GM18520 (cell line): ENCODE measurements around the gene GDF2.

Experiments
- ATAC-seq: cut with Tn5 transposase; IDR thresholded peaks from one replicate; pipeline ENCODE4 v1.9.1; 2021; ENCODE audit not compliant: unreplicated experiment

The GDF2 gene

DNA sequence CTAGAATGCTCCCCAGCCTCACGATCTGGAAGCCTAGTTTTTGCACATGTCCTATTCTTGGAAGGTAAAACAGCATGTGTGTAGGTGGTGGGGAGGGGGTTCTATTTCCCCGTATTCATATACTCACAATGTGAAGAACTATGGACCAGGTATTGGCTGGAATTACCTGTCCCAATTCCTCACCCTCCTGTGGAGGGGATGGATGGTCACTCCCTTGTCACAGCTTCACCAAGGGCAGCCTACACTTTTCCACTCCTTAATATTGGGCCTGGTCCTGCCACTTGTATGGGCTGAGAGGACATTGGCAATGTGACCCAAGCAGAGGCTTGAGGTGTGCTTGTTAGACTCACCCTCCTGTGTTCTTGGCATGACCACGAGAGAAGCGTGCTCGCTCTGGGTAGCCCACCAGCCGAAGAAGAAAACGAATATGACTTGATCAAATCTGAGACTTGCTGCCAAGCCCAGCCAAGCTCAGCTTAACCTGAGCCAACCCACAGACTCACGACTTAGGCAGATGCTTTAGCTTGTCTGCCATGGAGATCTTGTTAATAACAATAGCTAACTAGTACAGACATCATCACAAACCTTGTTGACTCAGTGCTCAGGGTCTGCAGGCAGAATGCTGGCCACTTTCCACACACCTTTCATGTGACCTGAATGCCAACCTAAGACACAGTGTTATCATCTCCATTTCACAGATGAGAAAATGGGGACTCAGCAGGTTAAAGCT, 44.6 kb downstream of the GDF2 start:
- ATAC-seq = no peak

DNA sequence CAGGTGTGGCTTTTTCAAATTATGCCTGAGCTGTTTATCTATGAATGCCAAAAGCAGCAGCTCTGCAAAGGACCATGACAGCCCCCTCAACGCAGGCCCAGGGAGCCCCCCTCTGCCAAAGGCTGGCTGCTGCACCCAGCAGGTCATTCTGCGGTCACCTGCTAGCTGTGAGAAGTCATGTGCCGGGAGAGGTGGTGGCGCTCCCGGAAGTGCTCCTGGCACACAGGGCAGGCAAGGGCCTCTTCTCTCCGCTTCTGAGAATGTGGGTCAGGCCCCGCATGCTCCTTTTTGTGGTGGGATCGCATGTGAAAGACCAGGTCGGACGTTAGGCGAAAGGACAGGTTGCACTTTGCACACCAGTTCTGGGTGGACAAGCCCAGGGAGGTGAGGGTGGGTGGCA, 45.4 kb downstream of the GDF2 start:
- no peak for ATAC-seq

DNA sequence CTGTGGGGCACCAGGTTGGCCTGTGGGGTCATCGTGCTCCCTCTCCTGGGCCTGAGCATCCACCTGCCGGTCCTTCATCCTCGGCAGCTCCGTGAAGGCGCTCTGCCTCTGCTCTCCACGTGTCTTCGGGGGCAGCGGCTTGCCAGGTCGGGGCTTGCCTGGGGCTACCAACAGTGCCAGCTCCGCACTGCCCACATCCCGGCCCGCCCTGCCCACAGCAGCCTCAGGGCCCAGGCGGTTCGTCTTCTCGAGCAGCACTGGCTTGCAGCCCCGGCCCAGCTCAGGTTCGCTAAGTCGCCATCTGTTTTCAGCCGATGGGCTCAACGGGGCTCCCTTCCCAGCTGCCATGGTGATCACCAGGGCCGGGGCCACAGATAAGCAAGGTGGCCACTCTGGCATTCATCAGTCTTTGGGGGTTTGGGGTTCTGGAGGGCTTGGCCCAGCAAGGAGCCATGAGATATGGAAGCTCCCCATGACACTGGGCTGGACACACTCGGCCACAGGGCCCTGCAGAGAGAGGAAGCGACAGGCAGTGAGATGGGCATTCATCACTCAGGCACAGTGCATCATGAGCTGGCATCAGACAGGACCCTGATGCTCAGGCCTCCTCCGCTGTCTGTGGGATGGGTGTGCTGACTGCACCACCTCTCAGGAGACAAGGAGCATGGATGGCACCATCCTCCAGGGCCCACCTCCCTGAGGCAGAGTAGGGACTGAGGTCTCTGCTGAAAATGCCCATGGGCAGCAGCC, 46.4 kb downstream of the GDF2 start:
- no peak for ATAC-seq

DNA sequence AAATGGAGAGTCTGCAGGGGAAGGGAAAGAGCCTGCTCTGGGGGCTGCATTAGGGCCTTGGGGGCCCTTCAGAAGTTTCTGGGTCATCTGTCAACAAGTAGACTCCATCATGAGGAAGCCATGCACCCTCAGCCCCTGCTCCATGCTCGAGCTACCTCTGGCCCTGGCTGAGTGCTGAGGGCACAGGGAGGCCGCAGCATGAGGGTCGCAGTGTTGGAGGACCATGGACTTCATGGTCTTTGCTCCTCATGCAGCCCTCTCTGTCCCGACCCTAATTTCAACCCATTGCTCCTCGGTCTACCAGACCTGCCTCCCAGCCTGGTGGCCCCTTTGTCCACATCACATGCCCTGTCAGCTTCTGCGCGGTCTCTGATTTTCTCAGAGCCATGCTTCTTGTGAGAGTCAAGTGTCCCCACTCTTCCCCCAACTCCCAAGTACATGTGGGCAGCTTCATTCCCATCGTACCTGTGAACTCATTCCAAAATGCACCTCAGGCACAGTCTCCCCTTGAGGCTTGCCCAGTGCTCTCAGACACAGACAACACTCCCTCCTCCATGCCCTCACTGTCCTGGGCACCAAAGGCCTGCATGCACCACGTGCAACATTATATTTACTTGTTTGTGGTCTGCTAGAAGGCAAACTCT, 47.1 kb downstream of the GDF2 start:
- no peak for ATAC-seq

DNA sequence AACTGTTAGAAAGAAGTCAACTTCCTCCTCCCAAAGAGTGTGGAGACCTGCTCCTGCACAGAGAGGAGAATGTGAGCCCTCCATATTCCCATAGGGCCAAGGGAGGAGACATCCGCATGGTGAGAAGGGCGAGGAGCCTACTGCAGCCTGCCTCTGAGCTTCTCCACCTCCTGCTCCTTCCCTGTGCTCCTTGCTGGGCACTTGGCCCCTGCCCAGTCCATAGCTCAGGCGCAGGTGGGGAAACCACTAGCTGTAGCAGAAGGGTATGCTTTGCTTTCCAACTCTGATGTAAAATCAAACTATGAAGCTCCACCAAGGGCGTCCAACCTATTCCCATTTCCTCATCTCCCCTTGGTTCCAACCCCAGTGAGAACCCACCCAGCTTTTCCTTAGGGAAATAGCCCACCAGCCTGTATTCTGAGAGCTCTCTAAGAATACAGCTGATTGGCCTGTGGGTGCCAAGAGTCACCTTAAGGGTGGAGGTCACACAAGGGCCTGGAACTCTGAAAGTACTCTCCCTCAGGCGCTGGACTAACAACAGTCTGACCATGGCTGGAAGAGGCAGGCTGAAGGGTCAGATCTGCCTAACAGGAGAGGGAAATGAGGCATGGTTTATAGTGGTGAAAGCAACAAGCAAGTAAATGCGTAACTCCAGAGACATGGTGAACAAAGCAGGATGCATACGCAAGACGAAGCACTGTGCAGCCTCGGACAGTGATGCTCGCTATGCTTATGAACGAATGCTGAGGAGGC, 47.9 kb downstream of the GDF2 start:
- ATAC-seq = no peak

DNA sequence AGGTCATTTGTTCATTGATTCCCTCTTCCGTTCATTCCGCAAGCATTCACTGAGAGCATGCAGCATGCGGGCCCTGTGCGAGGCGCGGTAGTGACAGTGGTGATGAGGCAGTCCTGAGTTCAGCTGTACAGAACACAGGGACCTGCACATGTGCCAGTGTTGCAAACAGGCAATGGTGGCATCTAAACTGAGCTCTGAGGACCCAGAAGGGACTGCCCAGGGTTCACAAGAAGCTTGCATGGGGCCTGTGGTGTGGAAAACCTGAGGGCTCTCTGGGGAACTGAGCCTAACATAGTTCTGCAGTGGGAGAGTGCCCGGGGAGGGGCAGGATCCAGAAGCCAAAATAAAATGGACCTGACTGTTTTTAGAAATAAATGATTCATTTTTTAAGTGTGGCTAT, 48.6 kb downstream of the GDF2 start:
- ATAC-seq = no peak

DNA sequence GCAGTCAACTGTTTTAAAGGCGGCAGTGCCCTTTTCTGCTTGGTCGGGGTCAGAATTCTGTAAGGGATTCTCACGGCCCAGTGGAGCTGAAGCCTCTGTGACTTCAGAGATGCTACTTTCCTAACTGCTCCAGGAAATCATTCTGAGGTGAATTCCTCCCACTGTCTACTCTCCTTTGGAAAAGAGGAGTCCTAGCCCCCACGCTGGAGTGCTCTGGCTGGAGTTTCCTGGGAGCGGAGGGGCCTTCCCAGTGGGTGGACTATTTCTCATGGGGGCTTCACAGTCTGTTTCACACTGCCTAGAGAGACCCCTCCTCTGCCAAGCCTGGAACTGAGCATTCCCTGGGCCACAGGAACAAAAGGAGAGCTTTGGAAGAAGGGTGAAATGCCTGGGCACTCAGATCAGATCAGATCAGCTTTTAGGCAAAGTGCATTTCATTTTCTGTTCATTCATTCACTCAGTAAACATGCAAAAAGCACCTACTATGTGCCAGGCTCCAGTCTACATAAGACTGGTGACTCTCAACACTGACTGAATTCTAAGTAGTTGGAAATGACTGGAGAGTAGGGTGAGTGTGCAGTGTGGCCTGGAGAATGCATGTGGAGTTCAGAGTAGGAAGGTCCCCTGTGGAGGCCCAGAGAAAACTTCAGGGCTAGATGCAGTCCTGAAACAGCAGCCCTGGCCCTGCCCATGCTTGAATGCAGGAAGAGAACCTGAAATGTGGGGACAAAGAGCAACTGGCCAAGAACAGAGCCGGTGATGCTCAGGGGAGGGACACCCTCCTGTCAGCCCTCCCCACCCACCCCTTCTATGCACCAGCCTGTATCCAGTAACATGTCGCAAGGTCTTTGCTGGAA, 49.6 kb downstream of the GDF2 start:
- no peak for ATAC-seq

DNA sequence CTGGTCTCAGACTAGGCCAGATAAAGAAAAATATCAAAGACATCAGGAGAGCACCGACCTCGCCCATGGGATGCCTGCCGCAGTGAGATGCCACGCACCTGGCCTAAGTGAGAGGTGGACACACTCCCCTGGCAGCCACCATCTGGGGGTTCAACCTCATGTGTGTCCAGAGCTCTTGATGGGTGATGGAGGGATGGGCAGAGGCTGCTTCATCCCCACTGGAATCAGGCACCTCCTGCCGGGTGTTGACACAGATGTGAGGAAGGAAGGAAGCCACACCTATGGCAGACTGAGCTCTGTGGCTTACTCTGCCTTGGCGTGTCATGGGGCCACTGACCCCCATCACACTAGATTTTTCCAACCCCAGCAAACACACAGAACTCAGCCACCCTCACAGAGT, 50.5 kb downstream of the GDF2 start:
- ATAC-seq = no peak

DNA sequence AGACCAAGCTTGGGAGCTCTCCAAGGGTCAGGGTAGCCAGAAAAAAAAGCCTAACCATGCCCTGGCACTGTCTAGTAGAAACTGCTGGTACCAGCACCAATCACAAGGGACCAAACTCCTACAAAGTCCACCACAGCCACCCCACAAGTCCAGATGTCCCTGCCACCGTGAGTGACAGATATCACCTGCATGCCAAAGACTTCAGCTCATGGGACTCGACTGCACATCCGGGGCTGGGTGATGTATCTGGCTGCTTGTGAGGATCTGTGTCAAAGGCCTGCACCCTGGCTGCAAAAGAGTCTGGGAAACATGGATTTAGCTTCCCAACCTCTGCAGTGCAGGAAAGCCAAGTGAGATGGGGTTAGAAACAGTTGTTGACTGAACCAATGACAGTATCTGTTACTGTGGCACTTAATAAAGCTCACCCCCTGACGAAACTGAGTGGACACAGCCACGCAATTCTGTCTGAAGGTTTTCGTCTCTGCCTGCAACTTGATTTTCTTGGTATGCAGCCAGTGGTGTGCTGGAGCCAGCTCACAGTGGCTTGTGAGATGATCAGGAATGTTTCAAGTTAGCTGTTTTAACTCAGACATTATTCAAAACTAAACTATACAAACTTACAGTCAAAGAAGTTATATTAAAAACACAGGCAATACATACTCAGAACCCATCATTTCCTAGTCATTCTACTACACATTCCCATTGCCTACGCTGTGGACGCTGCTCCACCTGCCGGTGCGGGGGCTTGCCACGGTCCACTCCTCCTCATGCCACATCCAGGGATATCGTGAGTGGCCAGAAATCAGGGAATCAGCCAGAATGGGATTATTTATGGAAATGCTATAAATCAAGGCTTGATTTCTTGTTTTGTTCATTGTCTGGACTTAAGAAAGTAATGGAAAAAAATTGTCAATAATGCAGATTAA, 52.6 kb downstream of the GDF2 start:
- ATAC-seq = no peak

DNA sequence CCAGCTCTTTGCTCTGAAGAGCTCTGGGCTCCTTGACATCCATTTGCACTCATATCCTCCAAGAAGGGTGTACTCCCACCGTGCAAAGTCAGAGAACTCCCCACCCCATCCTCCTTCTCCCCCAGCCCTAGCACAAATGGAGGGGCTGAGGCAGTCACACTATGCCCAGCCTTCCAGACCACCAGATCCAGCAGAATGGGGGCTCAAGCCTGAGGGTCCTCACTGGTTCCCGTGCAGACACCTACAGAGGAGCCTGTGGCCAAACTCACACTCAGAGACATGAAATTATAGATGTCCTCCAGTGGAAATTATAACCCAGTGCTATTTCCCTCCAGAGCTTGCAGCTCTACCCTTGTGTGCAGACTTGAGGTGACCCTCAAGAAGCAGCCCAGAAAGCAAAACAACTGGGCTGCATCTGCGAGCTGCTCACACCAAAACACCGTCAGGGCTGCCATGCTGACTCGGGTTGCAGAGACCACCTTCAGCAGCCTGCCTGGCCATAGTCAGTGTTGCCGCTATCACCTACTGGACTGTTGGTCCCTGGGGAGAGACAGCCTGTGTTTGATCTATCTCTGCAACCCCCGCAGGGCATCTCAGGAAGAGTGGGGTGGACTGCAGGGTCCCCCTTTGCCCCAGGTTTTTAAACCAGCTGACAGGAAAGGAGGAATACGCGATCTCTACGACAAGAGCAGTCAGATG, 54.4 kb downstream of the GDF2 start:
- no peak for ATAC-seq
